ENCODE measurements around the gene CAPNS1. TPM values are rescaled to one million over a fixed set of nuclear protein-coding genes. Genes with fewer than 3 reads are reported as not detected.
A peak's percentile ranks its signal among the peaks of the same experiment; 100 is the strongest.

CAPNS1 gene
- total and polyA plus RNA-seq, 4 donors: 79.5 to 280 (median 103) TPM

DNA sequence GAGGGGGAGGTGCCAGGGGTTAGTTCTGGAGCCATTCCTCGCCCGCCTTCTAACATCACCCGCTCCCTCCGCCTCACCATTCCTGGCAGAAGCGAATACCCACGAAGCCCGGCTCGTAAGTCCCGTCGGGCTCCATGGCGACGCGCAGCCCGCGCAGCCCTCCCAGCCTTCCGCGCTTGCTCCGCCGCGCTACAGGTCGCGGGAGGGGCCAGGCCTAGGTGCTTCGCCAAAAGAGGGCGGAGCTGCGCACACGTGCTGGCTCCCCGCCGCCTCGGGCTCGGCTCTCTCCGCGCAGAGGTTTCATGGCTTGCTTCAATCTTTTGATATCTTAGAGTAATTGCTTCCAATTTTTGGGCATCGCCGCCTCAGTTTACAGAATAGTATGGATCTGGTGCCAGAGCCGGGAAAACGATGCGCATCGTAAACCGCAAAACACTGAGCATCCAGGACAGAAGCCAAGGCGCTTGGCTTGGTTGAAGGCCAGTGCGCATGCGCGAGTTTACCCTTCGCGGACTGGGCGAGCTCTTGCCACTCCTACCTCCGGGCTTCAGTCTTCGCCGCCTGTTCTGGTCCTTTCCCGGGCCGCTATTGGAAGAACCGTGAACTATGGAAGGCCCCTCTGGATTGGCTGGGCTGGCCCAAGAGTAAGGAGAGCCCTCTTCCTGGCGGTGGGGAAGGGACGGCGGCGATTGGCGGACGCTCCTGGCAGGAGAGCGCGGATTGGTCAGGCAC lies 25.0 kb upstream of the CAPNS1 start, which contains the start of gene POLR2I:
Gene POLR2I (minus strand): TSS at position 155 of the 732 bp plus-strand sequence. CDS start 19 bp downstream, at position 136.
- no peak for TF ChIP-seq FOXA2 (IDR thresholded peaks at IDR 0.05)
- peak; percentile 3 for TF ChIP-seq FOXA1 (IDR thresholded peaks at IDR 0.05)
- peak; percentile 15 for TF ChIP-seq NR2F2 (IDR thresholded peaks at IDR 0.05)
- no peak for TF ChIP-seq TAF1 (conservative IDR thresholded peaks at IDR 0.05)
- no peak for TF ChIP-seq HNF4G (IDR thresholded peaks at IDR 0.05)
- no peak for TF ChIP-seq EGR1 (IDR thresholded peaks at IDR 0.05; ENCODE audit: low read depth in 2 of 2)
- TF ChIP-seq ATF3 (IDR thresholded peaks at IDR 0.05): no peak
- TF ChIP-seq GABPA (IDR thresholded peaks at IDR 0.05 in 1 of 2, conservative IDR thresholded peaks at IDR 0.05 in 1 of 2): peak in 1 of 2 donors; percentile 73
- TF ChIP-seq ZBTB33 (IDR thresholded peaks at IDR 0.05): no peak
- peak; percentile 5 to 22 for TF ChIP-seq RXRA (IDR thresholded peaks at IDR 0.05)
- TF ChIP-seq SP1 (IDR thresholded peaks at IDR 0.05): peak; percentile 99
- TF ChIP-seq, protein P1, sequence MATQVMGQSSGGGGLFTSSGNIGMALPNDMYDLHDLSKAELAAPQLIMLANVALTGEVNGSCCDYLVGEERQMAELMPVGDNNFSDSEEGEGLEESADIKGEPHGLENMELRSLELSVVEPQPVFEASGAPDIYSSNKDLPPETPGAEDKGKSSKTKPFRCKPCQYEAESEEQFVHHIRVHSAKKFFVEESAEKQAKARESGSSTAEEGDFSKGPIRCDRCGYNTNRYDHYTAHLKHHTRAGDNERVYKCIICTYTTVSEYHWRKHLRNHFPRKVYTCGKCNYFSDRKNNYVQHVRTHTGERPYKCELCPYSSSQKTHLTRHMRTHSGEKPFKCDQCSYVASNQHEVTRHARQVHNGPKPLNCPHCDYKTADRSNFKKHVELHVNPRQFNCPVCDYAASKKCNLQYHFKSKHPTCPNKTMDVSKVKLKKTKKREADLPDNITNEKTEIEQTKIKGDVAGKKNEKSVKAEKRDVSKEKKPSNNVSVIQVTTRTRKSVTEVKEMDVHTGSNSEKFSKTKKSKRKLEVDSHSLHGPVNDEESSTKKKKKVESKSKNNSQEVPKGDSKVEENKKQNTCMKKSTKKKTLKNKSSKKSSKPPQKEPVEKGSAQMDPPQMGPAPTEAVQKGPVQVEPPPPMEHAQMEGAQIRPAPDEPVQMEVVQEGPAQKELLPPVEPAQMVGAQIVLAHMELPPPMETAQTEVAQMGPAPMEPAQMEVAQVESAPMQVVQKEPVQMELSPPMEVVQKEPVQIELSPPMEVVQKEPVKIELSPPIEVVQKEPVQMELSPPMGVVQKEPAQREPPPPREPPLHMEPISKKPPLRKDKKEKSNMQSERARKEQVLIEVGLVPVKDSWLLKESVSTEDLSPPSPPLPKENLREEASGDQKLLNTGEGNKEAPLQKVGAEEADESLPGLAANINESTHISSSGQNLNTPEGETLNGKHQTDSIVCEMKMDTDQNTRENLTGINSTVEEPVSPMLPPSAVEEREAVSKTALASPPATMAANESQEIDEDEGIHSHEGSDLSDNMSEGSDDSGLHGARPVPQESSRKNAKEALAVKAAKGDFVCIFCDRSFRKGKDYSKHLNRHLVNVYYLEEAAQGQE (IDR thresholded peaks at IDR 0.05): peak; percentile 61
- peak in 1 of 2 donors; percentile 20 for TF ChIP-seq RAD21 (IDR thresholded peaks at IDR 0.05)
- no peak for TF ChIP-seq CTCF (IDR thresholded peaks at IDR 0.05; ENCODE audit: low read depth, low read length, missing input control)
- TF ChIP-seq HNF4A (conservative IDR thresholded peaks at IDR 0.05): peak; percentile 3 to 10
- TF ChIP-seq YY1 (IDR thresholded peaks at IDR 0.05): peak; percentile 95
- TF ChIP-seq JUND (IDR thresholded peaks at IDR 0.05): peak in 1 of 2 donors; percentile 23
- TF ChIP-seq, protein P2, sequence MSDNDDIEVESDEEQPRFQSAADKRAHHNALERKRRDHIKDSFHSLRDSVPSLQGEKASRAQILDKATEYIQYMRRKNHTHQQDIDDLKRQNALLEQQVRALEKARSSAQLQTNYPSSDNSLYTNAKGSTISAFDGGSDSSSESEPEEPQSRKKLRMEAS (IDR thresholded peaks at IDR 0.05): no peak
- H3K27me3 ChIP-seq (ENCODE audit: control insufficient read depth in 4 of 4, insufficient read depth in 4 of 4, low read length in 3 of 4): no peaks in the 10 kb centered on the region
- peak within 1 kb of the TSS; percentile 78 to 99 (median 97) for H3K4me3 ChIP-seq (ENCODE audit: low read depth in 1 of 3, low read length in 3 of 3)
- WGBS: under 1% methylated on average over 60 of the region's 60 CpGs
- peak within 1 kb of the TSS; percentile 81 to 87 for H3K27ac ChIP-seq (ENCODE audit: low read depth in 1 of 2, low read length in 2 of 2)
- DNase-seq (ENCODE audit: low spot score): peak; percentile 95
- peak within 1 kb of the TSS; percentile 93 to 94 for H3K9ac ChIP-seq (ENCODE audit: low read depth in 1 of 2, low read length in 2 of 2)
- H3K9me3 ChIP-seq (ENCODE audit: control insufficient read depth in 4 of 4, low read length in 3 of 4): no peaks in the 10 kb centered on the region
- peaks cover 5 to 21% (median 17%) of the 10 kb centered on the region in 4 donors for H3K4me1 ChIP-seq (ENCODE audit: control insufficient read depth in 4 of 4, insufficient read depth in 4 of 4, low read length in 3 of 4)
- peaks cover 0 to 17% (median 8%) of the 10 kb centered on the region in 4 donors for H3K36me3 ChIP-seq (ENCODE audit: control insufficient read depth in 4 of 4, insufficient read depth in 3 of 4, low read depth in 1 of 4, low read length in 3 of 4)
